Endometrial microvascular endothelial cells (primary cell): Measurements from ENCODE around the gene ADORA3. TPM values are rescaled to one million over a fixed set of nuclear protein-coding genes. Genes with fewer than 3 reads are reported as not detected.

ENCODE experiments used
- in situ Hi-C: cut with HindIII; loops from 2 replicates; pipeline ENCODE4 v1.10.0; 2017; ENCODE audit warnings: low sequenced_read_pairs, low pct_unique_long_range_greater_than_20kb; ENCODE audit errors: inconsistent ontology term
- total RNA-seq: library from RNA; depleted of rRNA; stranded (reverse); fragments of >200 nt; gene quantifications from one replicate; pipeline ENCODE4 v1.2.3, GENCODE V29; 2015; ENCODE audit errors: inconsistent ontology term

The ADORA3 gene
- total RNA-seq, 1 donor from 2014 or later: not detected

DNA sequence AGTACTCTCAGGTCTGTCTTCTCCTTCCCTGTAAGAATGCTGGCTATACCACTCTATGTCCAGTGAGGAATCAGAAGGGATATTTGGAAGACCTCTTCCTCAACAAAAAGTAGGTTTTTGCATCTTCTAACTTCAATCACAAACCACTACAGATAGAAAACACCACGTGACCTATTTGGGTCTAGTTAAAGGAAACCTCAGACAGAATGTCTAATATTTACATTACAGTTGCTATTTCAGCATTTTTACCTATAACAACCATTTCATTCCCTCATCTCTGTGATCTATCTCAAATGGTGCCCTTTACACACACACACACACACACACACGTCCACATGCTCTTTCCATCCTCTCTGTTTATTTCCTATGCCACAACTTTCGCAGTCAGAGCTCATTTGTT lies 7.9 kb upstream of the ADORA3 start:
- in situ Hi-C loops: no loop called here

DNA sequence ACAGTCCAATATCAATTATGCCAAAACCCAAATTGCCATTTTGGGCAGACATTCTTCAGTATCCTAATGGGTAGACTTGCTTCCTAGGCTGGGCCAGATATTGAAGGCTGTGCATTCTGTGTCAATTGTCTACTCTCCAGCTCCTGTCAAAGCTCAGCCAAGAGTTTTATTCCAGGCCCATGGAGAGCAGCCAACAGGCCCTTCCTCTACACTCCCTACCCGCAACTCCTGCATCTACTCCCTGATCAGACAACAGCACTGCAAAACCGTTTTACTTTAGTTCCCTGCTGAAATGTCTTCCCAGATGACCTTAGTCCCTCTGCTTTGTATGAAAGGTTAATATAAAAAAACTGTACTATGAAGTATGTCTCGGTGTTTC lies 6.6 kb upstream of the ADORA3 start:
- in situ Hi-C loops: no loop called here

DNA sequence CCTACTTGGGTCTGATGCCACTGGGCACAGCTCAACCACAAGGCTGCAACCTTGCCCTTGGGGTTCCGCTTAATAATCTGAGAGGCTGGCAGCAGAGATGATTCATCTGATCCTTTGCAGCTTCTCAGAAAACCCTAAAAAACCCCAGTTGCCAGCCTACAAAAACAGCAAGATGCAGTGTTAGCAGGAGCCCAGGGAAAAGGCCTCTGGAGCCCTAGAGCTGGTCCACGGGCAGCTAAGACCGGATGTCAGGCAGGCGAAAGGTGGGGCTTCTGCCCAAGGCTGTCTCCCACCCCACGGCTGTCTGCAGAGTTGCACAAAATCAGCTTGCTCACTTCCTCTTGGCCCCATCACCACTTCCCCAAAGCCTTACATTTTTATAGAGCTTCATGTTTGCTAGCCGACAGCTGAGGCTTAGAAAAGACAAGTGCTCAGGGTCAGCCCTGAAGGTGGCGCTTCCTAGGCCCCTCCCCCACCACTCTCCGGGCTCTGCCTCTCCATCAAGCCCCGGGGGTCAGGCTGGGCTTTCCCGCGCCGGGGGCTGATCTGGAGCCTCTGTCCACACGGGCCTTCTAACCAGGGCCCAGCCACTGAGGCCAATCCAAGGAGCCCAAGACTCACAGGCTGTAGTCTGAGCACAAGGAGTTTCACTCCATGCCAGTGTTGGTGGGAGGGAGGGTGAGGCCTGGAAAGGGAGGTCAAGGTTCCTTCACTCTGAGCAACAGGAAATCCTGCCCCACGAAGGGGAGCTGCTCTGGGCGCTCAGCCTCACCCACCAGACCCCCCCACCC lies 4.2 kb upstream of the ADORA3 start:
- in situ Hi-C loops: no loop called here

DNA sequence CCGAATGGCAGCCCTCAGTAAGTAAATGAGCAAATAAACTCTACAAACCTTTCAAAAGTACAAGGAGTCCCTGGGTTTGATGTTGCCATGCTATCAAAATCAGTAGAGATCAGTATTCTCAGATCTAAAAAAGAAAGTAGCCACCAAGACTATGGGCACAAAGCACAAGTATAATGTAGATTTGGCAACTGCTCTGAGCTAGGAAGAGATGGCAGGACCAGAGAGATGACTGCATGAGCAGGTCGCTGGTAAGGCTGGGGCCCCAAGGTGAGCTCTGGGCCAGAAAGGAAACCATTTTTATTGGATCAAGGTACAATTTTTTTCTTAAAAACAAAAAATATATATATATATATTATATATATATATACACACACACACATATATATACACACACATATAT lies 3.1 kb upstream of the ADORA3 start:
- in situ Hi-C loops: no loop called here

DNA sequence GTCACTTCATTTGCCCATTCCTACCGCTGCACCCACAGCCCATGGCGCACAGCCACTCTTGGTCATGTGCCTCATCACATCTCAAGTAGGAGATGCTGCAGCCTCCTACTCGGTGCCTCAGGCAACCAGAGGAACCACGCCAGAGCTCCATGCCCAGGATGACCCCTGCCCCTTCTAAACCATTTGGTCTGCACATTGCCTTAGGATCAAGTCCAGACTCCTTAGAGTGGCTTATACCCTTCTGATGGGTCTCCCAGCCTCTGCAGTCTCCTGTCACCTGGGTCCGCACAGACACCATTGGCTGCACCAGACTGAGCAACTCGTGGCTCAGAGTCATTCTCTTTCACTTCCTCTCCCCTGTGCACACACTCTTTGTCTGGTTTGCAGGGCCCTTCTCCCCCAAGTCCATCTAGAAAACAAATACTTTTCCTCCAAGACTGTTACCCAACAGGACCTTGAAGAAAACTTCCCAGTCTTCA lies 2.2 kb upstream of the ADORA3 start:
- in situ Hi-C loops: no loop called here

DNA sequence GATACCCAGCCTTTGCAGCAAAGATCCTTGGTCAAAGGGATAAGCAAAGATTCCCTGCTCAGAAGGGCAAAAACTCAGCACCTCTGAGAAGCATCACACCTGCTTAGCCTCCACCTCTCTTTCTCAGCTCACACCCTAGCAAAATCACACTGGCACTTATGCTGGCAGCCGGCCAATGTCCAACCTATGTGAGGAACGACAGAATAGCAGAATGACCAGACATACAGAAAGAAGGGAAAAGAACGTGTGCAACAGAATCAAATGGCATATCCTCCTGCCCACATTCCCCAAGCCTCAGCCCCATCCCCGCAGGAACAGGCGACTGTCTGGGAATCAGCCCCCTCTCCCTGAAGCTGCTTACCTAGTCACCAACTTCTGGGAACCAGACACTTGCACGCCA lies 664 bp upstream of the ADORA3 start:
- in situ Hi-C loops: no loop called here

DNA sequence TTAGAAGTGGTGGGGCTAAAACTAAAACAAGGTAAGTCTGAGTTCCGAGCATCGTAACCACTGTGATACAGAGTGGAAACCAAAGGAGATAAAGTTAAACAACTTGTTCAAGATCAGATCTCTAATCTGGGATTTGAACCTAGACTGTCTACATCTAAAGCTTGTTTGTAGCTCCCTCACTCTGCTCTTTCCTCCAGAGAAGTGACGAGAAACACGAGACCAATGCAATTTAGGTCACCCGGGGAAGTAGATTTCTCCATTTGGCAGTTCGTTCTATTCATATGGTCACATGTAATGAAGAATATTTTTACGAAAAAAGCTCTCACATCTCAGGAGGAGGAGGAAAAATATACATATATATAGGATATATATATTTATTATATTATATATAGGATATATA lies 1.8 kb downstream of the ADORA3 start:
- in situ Hi-C loops: no loop called here

DNA sequence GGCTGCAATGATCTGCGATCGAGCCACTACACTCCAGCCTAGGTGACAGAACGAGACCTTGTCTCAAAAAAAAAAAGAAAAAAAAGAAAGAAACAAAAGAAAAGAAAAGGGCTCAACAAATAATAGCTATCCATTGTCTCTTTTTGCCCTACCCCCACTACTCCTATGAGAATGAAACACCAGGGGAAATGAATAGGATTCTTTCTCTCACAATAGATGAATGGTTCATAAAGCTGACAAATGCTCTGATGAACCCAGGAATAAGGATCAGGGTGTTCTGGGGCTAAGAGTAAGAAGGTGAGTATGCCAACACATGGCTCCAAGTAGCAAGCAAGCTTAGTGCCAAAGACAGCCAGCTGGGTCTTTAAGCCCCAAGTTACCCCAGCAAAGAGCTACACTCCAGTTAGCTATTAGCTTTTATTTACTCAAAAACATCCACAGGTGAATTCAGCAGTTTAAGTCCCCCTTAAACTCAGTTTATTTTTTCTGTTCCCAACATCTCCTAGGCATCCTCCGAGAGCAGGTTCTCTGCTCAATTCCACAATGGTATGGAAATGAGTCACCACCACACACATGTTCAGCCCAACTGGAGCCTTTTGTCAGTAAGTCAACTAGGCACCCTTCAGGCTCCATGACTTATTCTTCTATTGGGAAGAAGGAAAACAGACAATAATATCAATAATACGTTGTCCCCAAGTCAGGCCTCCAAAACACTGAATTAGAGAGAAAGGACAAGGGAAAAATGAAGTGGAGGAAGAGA lies 4.2 kb downstream of the ADORA3 start:
- in situ Hi-C loops: loop anchor here (25.0 kb wide), 1 partner anchor 263 kb away; the partner anchor contains the start of gene DDX20

DNA sequence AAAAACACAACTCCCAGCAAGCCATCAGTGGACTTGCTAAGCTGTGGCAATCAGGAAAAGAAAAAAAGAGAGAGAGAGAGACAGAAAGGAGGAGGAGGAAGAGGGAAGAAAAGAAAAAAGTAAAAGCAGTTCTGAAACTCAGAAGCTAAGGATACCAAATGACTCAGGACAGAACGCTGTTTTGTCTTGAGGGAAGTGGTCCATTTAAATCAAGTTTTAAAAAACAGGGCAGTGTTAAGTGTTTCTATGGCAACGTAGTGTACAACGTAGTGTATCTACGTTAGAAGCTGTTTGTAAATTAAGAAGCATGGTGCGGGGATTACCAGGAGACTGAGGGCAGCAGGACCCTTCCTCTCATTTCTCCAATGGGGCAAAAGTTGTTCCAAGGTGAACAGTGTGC lies 5.8 kb downstream of the ADORA3 start:
- in situ Hi-C loops: loop anchor here (25.0 kb wide), 1 partner anchor 265 kb away; the partner anchor contains the start of gene DDX20

DNA sequence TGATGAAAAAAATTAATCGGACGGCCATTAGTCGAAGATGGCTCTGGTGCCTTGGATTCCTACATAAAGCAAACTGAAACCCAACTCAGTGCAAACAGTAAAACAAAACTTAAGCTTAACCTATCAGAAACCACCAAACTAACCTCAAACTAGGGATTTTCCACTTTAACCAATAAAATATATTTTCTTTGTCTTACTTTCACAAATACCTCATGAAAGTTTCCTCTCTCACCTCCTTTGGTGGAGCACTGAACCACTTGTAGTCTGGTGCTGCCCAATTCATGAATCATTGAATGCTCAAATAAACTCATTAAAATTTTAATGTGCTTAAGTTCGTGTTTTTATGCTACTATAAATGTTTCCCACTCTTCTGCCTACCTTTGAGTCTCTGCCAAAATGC lies 7.0 kb downstream of the ADORA3 start:
- in situ Hi-C loops: loop anchor here (25.0 kb wide), 1 partner anchor 266 kb away; the partner anchor contains the start of gene DDX20

DNA sequence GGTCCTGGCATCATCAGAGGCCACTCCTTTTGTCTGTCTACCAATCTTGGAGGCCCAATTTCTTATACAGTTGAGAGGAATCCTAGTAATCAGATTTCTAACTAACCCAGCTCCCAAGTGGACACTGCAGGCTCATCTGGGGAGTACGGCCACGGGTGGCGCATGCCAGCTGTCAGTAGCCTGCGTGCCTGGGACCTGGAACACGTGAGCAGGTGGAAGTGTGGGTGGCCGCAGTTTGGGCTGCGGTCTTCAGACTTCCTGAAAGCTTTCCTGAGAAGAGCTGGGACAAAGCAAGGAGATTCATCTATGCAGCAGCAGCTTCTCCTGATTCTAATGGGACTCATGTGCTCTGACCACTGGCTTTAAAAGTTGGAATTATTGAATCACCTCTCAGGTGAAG lies 12.4 kb downstream of the ADORA3 start:
- in situ Hi-C loops: loop anchor here (25.0 kb wide), 1 partner anchor 271 kb away; the partner anchor contains the start of gene DDX20

DNA sequence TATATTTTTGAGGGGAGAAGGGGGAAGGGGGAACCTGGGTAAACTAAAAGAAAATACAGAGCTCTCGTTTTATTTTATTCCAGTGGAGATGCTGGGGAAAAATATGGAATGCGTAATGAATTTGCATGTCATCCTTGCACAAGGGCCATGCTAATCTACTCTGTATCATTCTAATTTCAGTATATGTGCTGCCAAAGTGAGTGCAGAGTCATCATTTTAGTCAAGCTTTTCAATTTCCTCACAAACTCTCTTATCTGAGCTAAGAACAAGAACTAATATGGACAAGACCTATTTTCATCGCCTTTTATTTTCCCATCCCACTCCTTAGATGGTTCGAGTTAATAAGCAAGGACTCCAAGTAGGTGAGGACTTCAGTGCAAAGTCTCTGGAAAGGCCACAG lies 13.2 kb downstream of the ADORA3 start:
- in situ Hi-C loops: loop anchor here (25.0 kb wide), 1 partner anchor 272 kb away; the partner anchor contains the start of gene DDX20

DNA sequence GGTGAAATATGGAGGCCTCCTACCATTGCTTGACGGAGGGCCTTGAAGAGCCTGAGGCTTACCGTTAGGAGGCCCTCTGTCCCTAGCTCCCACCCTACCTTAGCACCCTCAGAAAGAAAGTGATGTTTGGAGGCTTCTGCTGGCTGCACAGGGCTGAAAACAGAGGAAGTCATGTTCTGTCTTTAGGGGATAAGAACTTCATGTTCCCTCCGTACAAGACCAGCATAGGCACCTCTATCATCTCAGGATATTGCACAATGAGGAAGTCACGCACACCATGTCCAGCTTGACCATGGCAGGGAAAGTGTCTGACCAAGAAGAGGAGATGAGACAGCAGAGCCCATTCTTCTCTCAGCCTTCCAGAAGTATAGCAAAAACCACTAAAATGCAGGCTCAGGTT lies 13.8 kb downstream of the ADORA3 start:
- in situ Hi-C loops: loop anchor here (25.0 kb wide), 1 partner anchor 273 kb away; the partner anchor contains the start of gene DDX20

DNA sequence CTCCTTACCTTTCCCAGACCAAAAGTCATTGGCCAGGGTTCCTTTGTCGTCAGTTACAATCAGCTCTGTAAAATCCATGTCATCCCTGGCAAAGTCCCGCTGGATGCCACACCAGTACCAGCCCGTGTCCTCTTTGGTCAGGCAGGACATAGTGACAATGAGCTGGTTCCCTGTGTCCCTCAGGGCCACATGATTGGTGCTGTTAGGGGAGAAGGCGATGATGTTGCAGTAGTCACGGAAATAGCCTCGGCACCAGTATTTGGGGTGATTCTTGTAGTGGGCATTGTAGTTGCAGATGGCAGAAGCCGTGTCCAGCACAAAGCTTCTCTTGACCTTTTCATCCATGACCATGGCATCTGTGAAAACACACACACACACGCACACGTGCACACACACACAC lies 14.8 kb downstream of the ADORA3 start:
- in situ Hi-C loops: loop anchor here (25.0 kb wide), 1 partner anchor 274 kb away; the partner anchor contains the start of gene DDX20

DNA sequence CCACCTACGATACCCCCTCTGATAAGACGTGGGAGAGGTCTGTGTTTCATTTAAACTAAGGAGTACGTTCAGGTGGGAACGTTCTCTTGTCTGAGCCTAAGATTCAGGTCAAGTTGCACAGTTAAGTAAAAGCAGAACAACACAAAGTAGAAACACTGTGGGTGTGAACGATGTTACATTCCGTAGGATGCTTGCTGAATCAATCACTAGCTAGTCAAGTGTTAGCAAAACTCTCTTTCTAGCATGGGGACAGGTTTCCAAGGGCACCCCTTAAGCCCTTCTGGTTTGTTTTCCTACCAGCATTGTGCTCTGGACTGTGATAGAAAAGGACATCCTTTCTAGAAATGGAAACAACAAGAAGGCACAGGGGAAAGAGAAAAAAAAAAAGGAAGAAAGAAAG lies 16.3 kb downstream of the ADORA3 start:
- in situ Hi-C loops: loop anchor here (25.0 kb wide), 1 partner anchor 275 kb away; the partner anchor contains the start of gene DDX20

DNA sequence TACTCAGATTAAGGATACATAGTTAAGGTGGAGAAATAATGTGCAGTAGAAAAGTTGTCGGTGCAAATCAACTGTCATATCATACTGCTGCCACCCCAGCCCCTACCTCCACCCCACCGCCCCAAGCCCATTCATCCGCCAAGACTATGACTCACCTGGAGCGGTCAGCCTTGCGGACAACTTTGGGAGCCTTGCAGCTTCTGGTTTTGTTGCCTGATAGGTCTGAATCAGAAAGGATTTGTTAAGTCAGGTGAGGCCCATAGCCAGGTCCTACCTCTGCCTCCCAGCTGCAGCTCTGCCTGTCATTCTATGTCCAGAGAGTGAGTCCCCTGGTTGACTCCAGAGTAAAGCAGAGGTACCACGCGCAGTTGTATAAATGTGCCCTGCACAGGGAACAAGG lies 17.0 kb downstream of the ADORA3 start:
- in situ Hi-C loops: loop anchor here (25.0 kb wide), 1 partner anchor 276 kb away; the partner anchor contains the start of gene DDX20

DNA sequence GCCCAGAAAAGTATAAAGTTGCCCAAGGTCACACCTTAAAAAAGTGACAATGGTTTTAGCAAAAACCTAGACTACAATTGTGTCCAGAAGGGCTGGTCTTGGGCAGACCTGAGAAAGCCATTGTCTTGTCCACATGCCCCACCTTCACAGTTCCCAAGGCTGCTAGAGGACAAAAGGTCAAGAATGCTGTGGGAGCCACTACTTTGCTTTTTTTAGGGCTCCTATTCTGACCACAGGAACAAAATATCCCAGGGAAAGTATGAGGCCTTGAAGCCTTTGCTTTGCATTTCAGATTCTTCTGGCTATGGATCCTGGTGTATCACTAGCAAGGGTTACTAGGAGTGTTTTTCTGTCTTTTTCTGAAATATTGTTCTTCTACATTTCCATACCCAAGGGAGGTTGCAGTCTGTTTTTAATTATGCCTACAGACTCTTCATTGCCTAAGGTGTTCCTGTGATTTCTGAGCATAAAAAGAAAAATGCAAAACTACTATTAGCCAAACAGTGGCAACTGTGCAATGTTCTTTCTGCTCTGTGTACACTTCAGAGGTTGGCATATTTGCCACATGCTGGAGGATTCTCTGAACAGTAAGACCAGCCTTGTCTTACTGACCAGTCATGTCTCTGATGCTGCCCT lies 18.9 kb downstream of the ADORA3 start:
- in situ Hi-C loops: loop anchor here (25.0 kb wide), 1 partner anchor 278 kb away; the partner anchor contains the start of gene DDX20

DNA sequence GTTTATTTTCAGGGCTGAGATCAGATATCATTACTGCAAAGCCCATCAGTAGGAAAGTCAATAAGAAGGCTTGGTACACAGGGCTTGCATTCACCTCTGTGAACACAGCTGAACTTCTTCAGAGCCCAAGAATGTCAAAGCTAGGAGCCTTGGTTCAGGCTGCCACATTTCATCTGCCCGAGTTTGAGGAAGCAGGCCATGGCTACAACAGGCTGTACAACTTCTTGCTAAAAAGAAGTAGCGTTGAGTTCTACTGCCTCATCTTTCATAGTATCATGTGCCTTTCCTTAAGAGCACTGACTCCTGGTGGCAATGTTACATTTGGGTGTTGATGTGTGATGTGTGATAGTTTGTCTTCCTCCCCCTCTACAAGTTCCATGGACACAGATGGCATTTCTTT lies 19.6 kb downstream of the ADORA3 start:
- in situ Hi-C loops: loop anchor here (25.0 kb wide), 1 partner anchor 278 kb away; the partner anchor contains the start of gene DDX20

DNA sequence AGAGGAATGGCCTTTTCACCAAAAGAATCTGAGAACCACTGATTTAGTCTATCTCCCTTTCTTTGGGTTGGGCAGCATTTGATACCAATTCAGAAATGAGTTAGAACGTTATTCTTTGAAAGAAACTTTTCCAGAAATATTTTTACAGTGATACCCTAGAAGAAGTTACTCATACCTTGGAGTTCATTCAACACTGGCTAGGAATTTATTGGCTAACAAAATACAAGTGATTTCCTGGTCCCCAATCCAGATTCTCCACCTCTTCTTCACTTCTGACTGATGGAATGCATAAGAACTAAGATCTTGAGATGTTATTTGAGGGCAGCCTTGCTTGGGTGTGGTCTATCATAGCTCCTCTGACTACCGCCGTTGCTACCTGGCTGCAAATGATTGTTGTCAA lies 20.3 kb downstream of the ADORA3 start:
- in situ Hi-C loops: loop anchor here (25.0 kb wide), 1 partner anchor 279 kb away; the partner anchor contains the start of gene DDX20
